GM12892 (cell line): ENCODE results near the gene PIAS4.
A peak's percentile ranks its signal among the peaks of the same experiment; 100 is the strongest.

Experiments
- DNase-seq: peaks from one replicate; pipeline ENCODE4 v3.0.0; 2011; ENCODE audit not compliant: insufficient read length
- FAIRE-seq: peaks from 2 replicates; lab custom pipeline; 2011; peaks lifted over from hg19 to GRCh38; lab: Jason Lieb, UNC
- POLR2A ChIP-seq: IDR thresholded peaks from 2 replicates; pipeline ENCODE4 v1.6.1; 2011; ENCODE audit warnings: low read depth, low read length, control low read depth
- POLR2AphosphoS5 ChIP-seq: IDR thresholded peaks from 2 replicates; pipeline ENCODE4 v1.6.1; 2011; ENCODE audit warnings: low read depth, low read length, control low read depth
- TAF1 ChIP-seq: IDR thresholded peaks from 2 replicates; pipeline ENCODE4 v1.6.1; 2011; ENCODE audit warnings: low read depth, mild to moderate bottlenecking, control low read depth, low read length, borderline replicate concordance

The PIAS4 gene

GRCh38 chr19:4084547-4084877, 77.0 kb downstream of the PIAS4 start:
- FAIRE-seq, result no peak
- no peak for DNase-seq
- TF ChIP-seq TAF1 (no peak), POLR2A (no peak), POLR2AphosphoS5 (no peak)

GRCh38 chr19:4086411-4086867, 78.9 kb downstream of the PIAS4 start:
- FAIRE-seq, result no peak
- no peak for DNase-seq
- TF ChIP-seq TAF1, result no peak
- no peak for TF ChIP-seq POLR2AphosphoS5
- no peak for TF ChIP-seq POLR2A

GRCh38 chr19:4087787-4088679, 80.5 kb downstream of the PIAS4 start:
- no peak for FAIRE-seq

GRCh38 chr19:4088975-4089374, 81.4 kb downstream of the PIAS4 start:
- TF ChIP-seq TAF1 (no peak), POLR2A (no peak), POLR2AphosphoS5 (no peak)
- DNase-seq (peak; percentile 22), FAIRE-seq (no peak)

More at GRCh38 chr19:4087787-4088679, 80.5 kb downstream of the PIAS4 start:
- TF ChIP-seq TAF1 (no peak), POLR2AphosphoS5 (no peak), POLR2A (no peak)
- peak; percentile 19 for DNase-seq
